Measurements from ENCODE around the gene RIC1.
"Not testable (repeated sequence)": the region's sequence is repeated elsewhere in the genome, so short reads cannot be mapped to it uniquely, and the experiment has no call there.

RIC1 gene

GRCh38 chr9:5790923-5791322 lies 162.0 kb downstream of the RIC1 start:
- DNase-seq, result no peak

DNA sequence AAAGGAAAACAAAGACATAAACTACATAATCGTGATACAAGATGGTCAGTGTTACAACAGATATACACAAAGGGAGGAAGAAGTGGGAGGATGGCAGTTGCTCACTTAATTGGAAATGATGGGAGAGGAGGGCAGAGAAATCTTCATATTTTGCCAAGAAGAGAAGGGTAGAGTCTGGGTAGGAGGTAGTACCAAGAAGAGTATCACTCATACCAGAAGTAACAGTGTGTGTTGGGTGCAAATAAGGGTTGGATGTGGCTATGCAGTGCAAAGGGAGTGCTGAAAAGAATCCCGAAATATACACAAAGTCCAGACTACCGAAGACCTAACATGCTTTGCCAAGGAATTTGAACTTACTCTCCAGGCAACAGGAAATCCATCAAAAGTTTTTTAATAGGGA lies 163.0 kb downstream of the RIC1 start:
- no peak for DNase-seq

GRCh38 chr9:5793812-5794211 lies 164.9 kb downstream of the RIC1 start:
- DNase-seq, result no peak

GRCh38 chr9:5796298-5796697 lies 167.4 kb downstream of the RIC1 start:
- no peak for DNase-seq

GRCh38 chr9:5798581-5798980 lies 169.7 kb downstream of the RIC1 start:
- DNase-seq, result no peak

- no peak for DNase-seq
These were observed 170.4 kb downstream of the RIC1 start for GRCh38 chr9:5799314-5799713.

DNA sequence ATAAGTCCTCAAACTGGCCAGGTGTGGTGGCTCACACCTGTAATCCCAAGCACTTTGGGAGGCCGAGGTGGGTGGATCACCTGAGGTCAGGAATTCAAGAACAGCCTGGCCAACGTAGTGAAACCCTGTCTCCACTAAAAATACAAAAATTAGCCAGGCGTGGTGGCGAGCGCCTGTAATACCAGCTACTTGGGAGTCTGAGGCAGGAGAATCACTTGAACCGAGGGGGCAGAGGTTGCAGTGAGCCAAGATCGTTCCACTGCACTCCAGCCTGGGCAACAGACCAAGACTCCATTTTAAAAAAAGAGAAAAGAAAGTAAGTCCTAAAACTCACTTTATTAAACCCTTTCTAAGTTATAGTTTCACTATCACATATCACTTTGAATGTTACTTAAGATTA lies 171.5 kb downstream of the RIC1 start:
- not testable (repeated sequence) for DNase-seq

DNA sequence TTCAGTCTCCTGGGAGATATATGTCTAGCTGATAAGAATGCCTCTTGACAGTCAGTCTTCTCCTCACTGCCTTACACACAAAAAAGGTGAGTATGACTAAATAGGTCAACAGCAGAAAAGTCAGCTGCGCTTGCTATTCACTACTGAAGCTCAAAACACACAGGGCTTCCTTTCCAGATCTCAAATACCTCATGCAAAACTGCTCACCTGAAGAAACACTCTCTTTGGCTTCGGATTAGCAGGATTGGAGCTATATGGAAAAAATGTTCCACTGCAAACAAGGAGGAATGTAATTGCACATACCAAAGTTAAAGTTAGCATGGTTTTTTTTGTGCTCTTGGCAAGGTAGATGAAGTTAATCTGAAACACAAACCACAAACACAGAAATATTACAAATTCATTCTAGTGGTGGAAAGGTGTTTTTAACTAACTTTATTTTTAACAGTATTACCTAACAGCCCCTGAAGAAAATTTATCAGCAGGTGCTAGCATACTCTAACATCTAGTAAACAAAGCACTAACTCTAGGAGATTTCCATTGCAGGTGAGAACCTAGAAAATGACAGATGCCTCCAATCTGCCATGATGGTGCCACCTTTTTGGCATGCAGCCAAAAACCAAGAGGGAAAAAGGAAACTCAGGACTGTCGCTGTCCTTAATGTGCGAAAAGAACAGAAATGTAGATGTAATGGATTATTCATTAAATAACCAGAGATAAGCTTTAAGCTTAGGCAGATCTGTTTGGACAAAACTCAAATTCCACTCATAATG lies 172.2 kb downstream of the RIC1 start:
- no peak for DNase-seq

DNA sequence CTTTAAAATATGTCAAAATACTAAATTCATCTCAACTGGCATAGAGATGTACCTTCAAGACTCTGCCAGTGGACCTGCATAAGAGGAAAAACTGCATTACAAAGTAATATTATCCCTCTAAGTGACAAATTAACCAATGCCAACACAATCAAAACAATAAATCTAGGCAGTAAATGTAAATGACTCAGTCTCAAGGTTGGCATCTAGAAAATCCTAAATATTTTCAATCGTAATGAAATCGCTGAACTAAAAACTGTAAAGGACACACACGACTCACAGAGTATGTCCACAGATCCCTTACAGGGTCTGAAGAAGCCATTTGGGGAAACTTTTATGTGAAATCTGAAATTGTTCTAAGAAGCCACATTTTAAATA lies 172.8 kb downstream of the RIC1 start:
- no peak for DNase-seq

DNA sequence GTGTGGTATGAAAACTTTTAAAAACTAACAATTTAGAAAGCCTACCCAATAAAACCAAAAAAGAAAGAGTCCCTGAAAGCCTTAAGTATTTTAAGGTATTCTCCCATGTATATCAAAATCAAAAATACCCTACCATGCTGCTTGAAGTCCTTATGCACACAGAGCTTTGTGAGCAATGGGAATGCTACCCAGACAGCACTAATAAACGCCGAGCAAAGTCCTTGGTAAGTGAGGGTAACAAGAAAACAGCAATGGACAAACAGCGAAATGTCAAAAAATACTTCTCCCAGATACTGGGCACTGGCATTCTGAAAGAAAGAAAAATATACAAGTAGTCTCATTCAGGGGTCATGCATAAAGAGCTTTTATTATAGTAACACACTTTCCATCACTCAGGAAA lies 176.6 kb downstream of the RIC1 start:
- no peak for DNase-seq

- no peak for DNase-seq
These were observed 182.8 kb downstream of the RIC1 start for GRCh38 chr9:5811751-5812150.

DNA sequence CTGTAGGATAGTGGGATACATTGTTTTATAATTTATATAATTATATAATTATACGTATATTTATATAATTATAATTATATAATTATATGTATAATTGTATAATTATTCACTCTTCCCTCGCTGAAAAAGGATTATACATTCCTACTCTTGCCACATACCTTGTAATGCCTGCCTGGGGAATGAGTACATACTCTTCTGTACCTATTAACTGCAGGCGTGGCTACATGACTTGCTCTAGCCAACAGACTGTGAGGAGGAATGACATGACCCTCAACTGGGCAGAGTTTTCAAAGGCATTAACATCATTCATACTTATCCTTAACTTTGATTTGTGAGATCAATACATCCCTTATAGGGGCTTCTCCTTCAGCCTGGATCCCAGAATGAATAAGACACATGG lies 184.9 kb downstream of the RIC1 start:
- no peak for DNase-seq

DNA sequence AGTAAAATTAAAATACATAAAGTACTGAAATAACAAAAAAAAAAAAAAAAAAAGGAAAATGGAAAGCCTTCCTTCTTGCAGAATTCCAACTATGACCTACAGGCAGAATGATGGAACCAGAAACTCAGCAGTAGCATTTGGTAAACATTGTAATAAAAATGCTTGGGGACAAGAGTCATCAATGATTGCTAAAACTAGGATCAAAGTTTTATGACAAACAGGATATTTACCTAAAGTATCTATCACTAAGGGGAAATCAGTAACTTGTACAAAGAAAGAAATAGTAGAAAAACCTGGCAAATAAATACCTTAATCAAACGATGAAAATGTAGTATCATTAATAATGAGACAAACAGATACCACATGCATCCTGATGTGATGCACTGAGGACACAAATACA lies 186.6 kb downstream of the RIC1 start:
- no peak for DNase-seq

GRCh38 chr9:5817862-5818261 lies 189.0 kb downstream of the RIC1 start:
- DNase-seq, result no peak

DNA sequence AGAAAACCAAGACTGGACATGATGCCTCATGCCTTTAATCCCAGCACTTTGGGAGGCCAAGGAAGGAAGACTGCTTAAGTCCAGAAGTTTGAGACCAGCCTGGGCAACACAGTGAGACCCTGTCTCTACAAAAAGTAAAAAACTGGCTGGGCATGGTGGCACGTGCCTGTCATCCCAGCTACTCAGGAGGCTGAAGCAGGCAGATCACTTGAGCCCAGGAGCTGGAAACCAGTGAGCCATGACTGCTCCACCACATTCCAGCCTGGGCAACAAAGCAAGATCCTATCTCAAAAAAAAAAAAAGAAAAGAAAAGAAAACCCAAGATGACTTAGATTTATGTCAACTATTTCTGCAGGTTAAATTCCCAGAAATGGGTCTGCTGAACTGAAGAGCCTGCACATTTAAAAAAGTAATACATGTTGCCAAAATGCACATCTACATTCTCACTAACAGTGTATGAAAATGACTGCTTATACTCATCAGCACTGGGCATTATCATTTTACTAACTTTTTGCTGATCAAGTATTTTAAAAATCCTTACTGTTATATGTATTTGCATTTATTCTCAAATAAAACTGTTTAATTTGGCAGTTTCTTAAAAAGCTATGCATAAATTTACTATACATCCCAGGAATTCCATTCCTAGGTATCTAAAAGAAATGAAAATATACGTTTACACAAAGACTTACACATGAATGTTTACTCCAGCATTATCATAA lies 189.7 kb downstream of the RIC1 start:
- no peak for DNase-seq

GRCh38 chr9:5819174-5819573 lies 190.3 kb downstream of the RIC1 start:
- DNase-seq, result no peak

GRCh38 chr9:5820425-5820824 lies 191.5 kb downstream of the RIC1 start:
- DNase-seq, result no peak

DNA sequence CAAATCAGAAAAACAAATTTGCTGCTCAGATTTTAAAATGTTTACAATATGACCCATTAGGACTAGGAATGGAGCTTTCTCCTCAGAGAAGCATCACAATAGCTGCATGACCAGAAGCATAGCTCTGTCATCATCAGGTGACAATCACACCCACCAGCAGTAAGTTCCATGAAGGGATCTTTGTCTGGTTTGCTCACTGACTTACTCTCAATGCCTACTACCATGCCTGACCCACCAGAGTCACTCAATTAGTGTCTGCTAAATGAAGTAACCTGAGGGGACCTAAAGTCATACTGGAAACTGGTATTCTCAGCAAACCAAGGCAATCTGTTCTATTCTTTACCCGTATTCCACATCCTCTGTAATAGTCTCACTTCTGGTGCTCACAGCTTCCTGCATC lies 196.3 kb downstream of the RIC1 start:
- no peak for DNase-seq
